Peyer's patch (tissue), 4 donors: ENCODE measurements around the gene IDI1. TPM values are rescaled to one million over a fixed set of nuclear protein-coding genes. Genes with fewer than 3 reads are reported as not detected.
A peak's percentile ranks its signal among the peaks of the same experiment; 100 is the strongest.

ENCODE experiments used
- DNase-seq, 3 donors: peaks; one replicate each; pipeline ENCODE4 v3.0.0-alpha.2; 2017 to 2019
- H3K27ac ChIP-seq, 4 donors: fragments of 200-600 bp; sonication (generic); one replicate each; pipeline ENCODE4 v1.5.1; 2016 to 2019
- H3K27me3 ChIP-seq, 2 donors: fragments of 200-600 bp; sonication (generic); one replicate each; pipeline ENCODE4 v1.5.1; 2019
- H3K36me3 ChIP-seq, 3 donors: fragments of 200-600 bp; sonication (generic); one replicate each; pipeline ENCODE4 v1.5.1; 2016 to 2019
- H3K4me1 ChIP-seq, 4 donors: fragments of 200-600 bp; sonication (generic); one replicate each; pipeline ENCODE4 v1.5.1; 2016 to 2019
- H3K4me3 ChIP-seq, 4 donors: fragments of 200-600 bp; sonication (generic); 1 replicate in 3 of 4; 2 replicates in 1 of 4; pipeline ENCODE4 v1.5.1; 2016 to 2019; ENCODE audit warnings: mild to moderate bottlenecking in 1 of 4
- H3K9me3 ChIP-seq, 4 donors: fragments of 200-600 bp; sonication (generic); one replicate each; pipeline ENCODE4 v1.5.1; 2016 to 2019; ENCODE audit warnings: mild to moderate bottlenecking in 1 of 4
- POLR2A ChIP-seq, 2 donors: fragments of 450-650 bp; IDR thresholded peaks; one replicate each; pipeline ENCODE4 v1.5.1; 2017; ENCODE audit warnings: antibody characterized with exemption in 2 of 2, mild to moderate bottlenecking in 2 of 2, moderate library complexity in 2 of 2
- total RNA-seq, 4 donors: library from RNA; depleted of rRNA; stranded (reverse); fragments of >200 nt; gene quantifications; one replicate each; pipeline ENCODE4 v1.1.0, GENCODE V29; 2016
- TF ChIP-seq, protein P1 (sequence below), 6 experiments: fragments of 450-650 bp in 4 of 6; fragments of 200-600 bp in 2 of 6; sonication (generic) in 1 of 6; IDR thresholded peaks; one replicate each; pipeline ENCODE4 v1.5.1; 2017 to 2019; ENCODE audit warnings: antibody characterized with exemption in 6 of 6, mild to moderate bottlenecking in 3 of 6, moderate library complexity in 1 of 6

IDI1 gene
- total RNA-seq, 4 donors from 2014 or later: 52.0 to 71.0 (median 60.5) TPM

DNA sequence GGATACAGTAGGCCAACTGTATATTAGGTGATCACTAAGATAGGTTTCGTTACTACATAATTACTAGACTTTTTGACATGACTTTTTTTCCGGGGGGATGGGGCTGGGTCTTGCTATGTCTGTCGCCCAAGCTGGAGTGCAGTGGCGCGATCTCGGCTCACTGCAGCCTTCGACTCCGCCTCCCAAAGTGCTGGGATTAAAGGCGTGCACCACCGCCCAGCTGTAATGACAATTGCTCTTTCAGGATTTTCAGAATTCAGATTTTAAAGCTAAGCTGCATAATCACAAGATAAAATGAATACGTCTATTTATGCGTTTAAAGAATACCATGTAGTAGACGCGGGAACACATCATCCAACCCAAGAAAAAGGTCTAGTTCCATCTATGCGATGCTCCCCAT lies 982 bp downstream of the IDI1 start:
- H3K9me3 ChIP-seq: no peaks in the 10 kb centered on the region
- peak in 2 of 3 donors; percentile 56 to 58 for DNase-seq
- H3K27ac ChIP-seq: peak overlapping the region; percentile 98 to 100 (median 98)
- H3K36me3 ChIP-seq: peaks cover 0 to 24% (median 0%) of the 10 kb centered on the region in 3 donors
- TF ChIP-seq, protein P1, sequence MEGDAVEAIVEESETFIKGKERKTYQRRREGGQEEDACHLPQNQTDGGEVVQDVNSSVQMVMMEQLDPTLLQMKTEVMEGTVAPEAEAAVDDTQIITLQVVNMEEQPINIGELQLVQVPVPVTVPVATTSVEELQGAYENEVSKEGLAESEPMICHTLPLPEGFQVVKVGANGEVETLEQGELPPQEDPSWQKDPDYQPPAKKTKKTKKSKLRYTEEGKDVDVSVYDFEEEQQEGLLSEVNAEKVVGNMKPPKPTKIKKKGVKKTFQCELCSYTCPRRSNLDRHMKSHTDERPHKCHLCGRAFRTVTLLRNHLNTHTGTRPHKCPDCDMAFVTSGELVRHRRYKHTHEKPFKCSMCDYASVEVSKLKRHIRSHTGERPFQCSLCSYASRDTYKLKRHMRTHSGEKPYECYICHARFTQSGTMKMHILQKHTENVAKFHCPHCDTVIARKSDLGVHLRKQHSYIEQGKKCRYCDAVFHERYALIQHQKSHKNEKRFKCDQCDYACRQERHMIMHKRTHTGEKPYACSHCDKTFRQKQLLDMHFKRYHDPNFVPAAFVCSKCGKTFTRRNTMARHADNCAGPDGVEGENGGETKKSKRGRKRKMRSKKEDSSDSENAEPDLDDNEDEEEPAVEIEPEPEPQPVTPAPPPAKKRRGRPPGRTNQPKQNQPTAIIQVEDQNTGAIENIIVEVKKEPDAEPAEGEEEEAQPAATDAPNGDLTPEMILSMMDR (IDR thresholded peaks at IDR 0.05): no peak
- no peak for TF ChIP-seq POLR2A (IDR thresholded peaks at IDR 0.05)
- H3K4me1 ChIP-seq: peaks cover 0 to 25% (median 7%) of the 10 kb centered on the region in 4 donors
- H3K4me3 ChIP-seq: peak overlapping the region; percentile 73 to 95 (median 83)
- no peaks in the 10 kb centered on the region for H3K27me3 ChIP-seq

DNA sequence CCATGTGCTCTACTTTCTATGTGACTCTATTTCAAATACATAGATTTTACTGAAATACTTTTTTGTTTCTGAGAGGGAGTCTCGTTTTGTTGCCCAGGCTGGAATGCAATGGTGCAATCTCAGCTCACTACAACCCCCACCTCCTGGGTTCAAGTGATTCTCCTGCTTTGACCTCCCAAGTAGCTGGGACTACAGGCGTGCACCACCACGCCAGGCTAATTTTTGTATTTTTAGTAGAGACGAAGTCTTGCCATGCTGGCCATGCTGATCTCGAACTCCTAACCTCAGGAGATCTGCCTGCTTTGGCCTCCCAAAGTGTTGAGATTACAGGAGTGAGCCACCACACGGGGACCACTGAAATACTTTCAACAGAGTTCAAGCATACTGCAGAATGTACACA lies 3.5 kb downstream of the IDI1 start:
- Histone ChIP-seq H3K9me3 (no peaks in the 10 kb centered on the region), H3K27me3 (no peaks in the 10 kb centered on the region), H3K4me3 (no peak overlapping the region), H3K4me1 (peaks cover 0 to 14% (median 3%) of the 10 kb centered on the region in 4 donors), H3K27ac (peak overlapping the region in 2 of 4 donors; percentile 62 to 84), H3K36me3 (peaks cover 0 to 34% (median 5%) of the 10 kb centered on the region in 3 donors)
- no peak for DNase-seq
- no peak for TF ChIP-seq POLR2A (IDR thresholded peaks at IDR 0.05)
- TF ChIP-seq, protein P1 (IDR thresholded peaks at IDR 0.05): no peak

DNA sequence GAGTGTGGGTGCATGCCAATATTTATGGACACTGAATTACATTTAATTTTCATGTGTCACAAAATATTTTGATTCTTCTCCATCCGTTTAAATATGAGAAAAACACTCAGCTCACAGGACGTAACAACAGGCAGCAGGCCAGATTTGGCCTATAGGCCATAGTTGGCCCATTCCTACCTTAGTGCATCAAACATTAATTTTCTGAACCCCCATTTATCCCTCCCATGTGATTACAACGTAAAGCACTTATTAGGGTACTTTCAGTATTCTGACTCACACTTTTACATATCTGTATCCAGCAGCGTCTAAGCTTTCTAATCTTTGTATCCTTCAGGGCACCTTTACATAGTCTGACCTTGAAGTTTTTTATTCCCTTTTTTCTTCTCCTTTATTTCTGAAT lies 4.0 kb downstream of the IDI1 start:
- Histone ChIP-seq H3K27ac (peak overlapping the region in 3 of 4 donors; percentile 62 to 84 (median 78)), H3K36me3 (peaks cover 0 to 38% (median 5%) of the 10 kb centered on the region in 3 donors), H3K4me3 (no peak overlapping the region), H3K27me3 (no peaks in the 10 kb centered on the region), H3K4me1 (peaks cover 0 to 10% (median 0%) of the 10 kb centered on the region in 4 donors), H3K9me3 (no peaks in the 10 kb centered on the region)
- TF ChIP-seq, protein P1 (IDR thresholded peaks at IDR 0.05): no peak
- no peak for TF ChIP-seq POLR2A (IDR thresholded peaks at IDR 0.05)
- DNase-seq: no peak

DNA sequence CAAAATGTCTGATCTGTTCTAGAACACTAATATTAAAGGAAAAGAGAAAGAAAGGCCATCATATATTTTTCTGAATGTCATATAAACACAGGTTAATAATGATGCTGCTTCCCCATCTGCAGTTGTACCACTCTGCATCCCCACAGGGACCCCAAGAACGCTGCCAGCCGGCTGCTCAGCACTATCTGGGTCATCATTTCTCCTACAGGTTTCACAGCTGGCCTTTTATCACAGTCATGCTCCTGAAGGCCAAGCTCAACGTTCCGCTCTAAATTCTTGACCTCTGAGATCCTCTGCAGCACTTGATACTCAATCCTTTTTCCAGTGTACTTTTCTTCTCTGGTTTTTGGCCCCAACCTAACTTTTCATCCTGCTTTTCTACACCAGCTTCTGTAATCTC lies 4.8 kb downstream of the IDI1 start:
- Histone ChIP-seq H3K36me3 (peaks cover 0 to 44% (median 5%) of the 10 kb centered on the region in 3 donors), H3K27ac (peak overlapping the region; percentile 62 to 84 (median 73)), H3K9me3 (no peaks in the 10 kb centered on the region), H3K4me3 (peak overlapping the region in 1 of 4 donors; percentile 35), H3K4me1 (peaks cover 0 to 10% (median 0%) of the 10 kb centered on the region in 4 donors), H3K27me3 (no peaks in the 10 kb centered on the region)
- no peak for DNase-seq
- TF ChIP-seq, protein P1 (IDR thresholded peaks at IDR 0.05): no peak

DNA sequence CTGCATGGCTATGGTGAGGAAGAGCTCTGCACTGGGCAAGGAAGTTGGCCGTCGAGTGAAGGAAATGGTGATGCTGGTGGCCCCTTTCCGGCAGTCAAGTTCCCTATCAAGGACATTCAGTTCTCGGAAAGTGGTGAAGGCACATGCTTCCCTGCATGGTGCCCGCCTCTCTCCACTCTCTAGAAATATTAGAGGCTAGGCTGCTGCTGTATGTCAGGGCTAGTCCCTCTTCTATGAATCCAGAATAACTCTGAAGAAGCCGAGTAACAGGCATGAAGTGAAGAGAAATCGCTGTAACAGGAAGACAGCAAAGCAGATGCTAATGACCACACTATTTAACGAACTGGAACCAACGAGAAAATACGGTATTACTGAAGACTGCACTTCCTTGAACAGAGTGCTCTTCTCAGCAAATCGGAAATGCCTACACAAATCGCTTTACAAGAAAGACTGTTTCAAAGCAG lies 5.4 kb downstream of the IDI1 start:
- Histone ChIP-seq H3K9me3 (no peaks in the 10 kb centered on the region), H3K4me1 (peaks cover 0 to 10% (median 0%) of the 10 kb centered on the region in 4 donors), H3K27me3 (no peaks in the 10 kb centered on the region), H3K36me3 (peaks cover 0 to 46% (median 5%) of the 10 kb centered on the region in 3 donors), H3K27ac (peak overlapping the region; percentile 62 to 84 (median 73)), H3K4me3 (peak overlapping the region in 1 of 4 donors; percentile 35)
- TF ChIP-seq POLR2A (IDR thresholded peaks at IDR 0.05): peak in 1 of 2 donors; percentile 26
- TF ChIP-seq, protein P1 (IDR thresholded peaks at IDR 0.05): no peak
- peak in 2 of 3 donors; percentile 78 to 84 for DNase-seq
